ENCODE data around the gene GUCY1A1. TPM values are rescaled to one million over a fixed set of nuclear protein-coding genes. Genes with fewer than 3 reads are reported as not detected.

The GUCY1A1 gene
- total and polyA plus RNA-seq, 4 donors = 20.2 to 81.9 (median 68.2) TPM

- DNase-seq (no peak), ATAC-seq (ENCODE audit: low FRiP score) (no peak)
- Histone ChIP-seq H3K4me1 (ENCODE audit: control insufficient read depth in 1 of 2, insufficient read depth in 2 of 2, low read length in 2 of 2) (peaks cover 0 to 2% of the 10 kb centered on the region in 2 donors), H3K27me3 (ENCODE audit: control insufficient read depth in 1 of 2, insufficient read depth in 2 of 2, low read length in 1 of 2) (no peaks in the 10 kb centered on the region), H3K36me3 (ENCODE audit: control insufficient read depth in 1 of 2, insufficient read depth in 2 of 2, low read length in 1 of 2) (no peaks in the 10 kb centered on the region), H3K9me3 (ENCODE audit: control insufficient read depth, low read length) (no peaks in the 10 kb centered on the region), H3K4me3 (ENCODE audit: low read length in 2 of 2) (no peak overlapping the region), H3K27ac (ENCODE audit: low read depth in 1 of 2, low read length in 2 of 2) (no peak overlapping the region)
- 91% methylated on average over 4 of the region's 4 CpGs for WGBS, 2 donors
- intact Hi-C loops (cut with DNase I) = no loop called here
Measured at GRCh38 chr4:155656025-155656424, 10.6 kb upstream of the GUCY1A1 start.

- peaks cover 0 to 2% of the 10 kb centered on the region in 2 donors for H3K4me1 ChIP-seq (ENCODE audit: control insufficient read depth in 1 of 2, insufficient read depth in 2 of 2, low read length in 2 of 2)
- intact Hi-C loops (cut with DNase I) = no loop called here
- H3K9me3 ChIP-seq (ENCODE audit: control insufficient read depth, low read length) = no peaks in the 10 kb centered on the region
- no peak for ATAC-seq (ENCODE audit: low FRiP score)
- no peak for DNase-seq
- no peaks in the 10 kb centered on the region for H3K27me3 ChIP-seq (ENCODE audit: control insufficient read depth in 1 of 2, insufficient read depth in 2 of 2, low read length in 1 of 2)
- H3K4me3 ChIP-seq (ENCODE audit: low read length in 2 of 2) = no peak overlapping the region
- no peak overlapping the region for H3K27ac ChIP-seq (ENCODE audit: low read depth in 1 of 2, low read length in 2 of 2)
- no peaks in the 10 kb centered on the region for H3K36me3 ChIP-seq (ENCODE audit: control insufficient read depth in 1 of 2, insufficient read depth in 2 of 2, low read length in 1 of 2)
Measured at GRCh38 chr4:155657169-155657568, 9.5 kb upstream of the GUCY1A1 start.

DNA sequence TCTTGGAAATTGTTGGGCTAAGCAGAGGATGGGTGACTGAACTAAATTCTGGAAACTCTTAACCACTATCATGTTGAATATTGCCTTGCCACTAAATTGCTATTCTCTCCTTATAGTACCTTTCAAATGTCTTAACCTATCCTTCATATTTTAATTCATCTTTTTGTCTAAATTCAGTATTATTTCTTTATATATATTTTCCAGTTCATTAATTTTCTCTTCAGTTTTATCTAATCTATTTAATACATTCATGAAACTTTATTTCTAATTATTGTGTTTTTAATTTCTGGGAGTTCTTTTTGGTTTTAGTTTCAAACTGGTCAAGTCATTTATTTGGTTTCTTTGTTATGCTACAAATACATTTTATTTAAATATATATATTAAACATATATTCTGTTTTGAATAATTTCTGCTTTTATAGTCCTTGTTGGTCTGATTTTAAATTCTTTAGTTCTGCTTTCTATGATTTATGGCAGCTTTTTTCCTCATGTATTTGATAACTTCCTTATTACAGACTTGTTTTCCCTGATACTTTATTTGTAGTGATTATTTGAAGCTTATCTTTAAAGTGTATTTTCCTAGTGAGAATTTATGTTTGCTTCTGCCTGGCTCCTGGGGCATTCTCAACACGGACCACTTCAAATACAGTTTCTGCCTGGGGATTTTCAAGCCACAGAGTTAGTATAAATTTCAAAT, 8.5 kb upstream of the GUCY1A1 start:
- 50 to 78% methylated on average over 1 of the region's 1 CpG for WGBS, 2 donors
- ATAC-seq (ENCODE audit: low FRiP score) (no peak), DNase-seq (no peak)
- H3K36me3 ChIP-seq (ENCODE audit: control insufficient read depth in 1 of 2, insufficient read depth in 2 of 2, low read length in 1 of 2) = no peaks in the 10 kb centered on the region
- no peak overlapping the region for H3K4me3 ChIP-seq (ENCODE audit: low read length in 2 of 2)
- no peaks in the 10 kb centered on the region for H3K9me3 ChIP-seq (ENCODE audit: control insufficient read depth, low read length)
- intact Hi-C loops (cut with DNase I) = no loop called here
- peaks cover 0 to 2% of the 10 kb centered on the region in 2 donors for H3K4me1 ChIP-seq (ENCODE audit: control insufficient read depth in 1 of 2, insufficient read depth in 2 of 2, low read length in 2 of 2)
- no peaks in the 10 kb centered on the region for H3K27me3 ChIP-seq (ENCODE audit: control insufficient read depth in 1 of 2, insufficient read depth in 2 of 2, low read length in 1 of 2)
- no peak overlapping the region for H3K27ac ChIP-seq (ENCODE audit: low read depth in 1 of 2, low read length in 2 of 2)

GRCh38 chr4:155658681-155659064, 8.0 kb upstream of the GUCY1A1 start:
- intact Hi-C loops (cut with DNase I) = no loop called here
- Histone ChIP-seq H3K4me1 (ENCODE audit: control insufficient read depth in 1 of 2, insufficient read depth in 2 of 2, low read length in 2 of 2) (peaks cover 0 to 2% of the 10 kb centered on the region in 2 donors), H3K9me3 (ENCODE audit: control insufficient read depth, low read length) (no peaks in the 10 kb centered on the region), H3K4me3 (ENCODE audit: low read length in 2 of 2) (no peak overlapping the region), H3K27ac (ENCODE audit: low read depth in 1 of 2, low read length in 2 of 2) (no peak overlapping the region), H3K27me3 (ENCODE audit: control insufficient read depth in 1 of 2, insufficient read depth in 2 of 2, low read length in 1 of 2) (no peaks in the 10 kb centered on the region), H3K36me3 (ENCODE audit: control insufficient read depth in 1 of 2, insufficient read depth in 2 of 2, low read length in 1 of 2) (no peaks in the 10 kb centered on the region)
- 74 to 86% methylated on average over 1 of the region's 1 CpG for WGBS, 2 donors
- ATAC-seq (ENCODE audit: low FRiP score) = no peak
- DNase-seq = no peak

GRCh38 chr4:155659176-155659575, 7.5 kb upstream of the GUCY1A1 start:
- Histone ChIP-seq H3K4me1 (ENCODE audit: control insufficient read depth in 1 of 2, insufficient read depth in 2 of 2, low read length in 2 of 2) (peaks cover 0 to 2% of the 10 kb centered on the region in 2 donors), H3K4me3 (ENCODE audit: low read length in 2 of 2) (no peak overlapping the region), H3K27me3 (ENCODE audit: control insufficient read depth in 1 of 2, insufficient read depth in 2 of 2, low read length in 1 of 2) (no peaks in the 10 kb centered on the region), H3K36me3 (ENCODE audit: control insufficient read depth in 1 of 2, insufficient read depth in 2 of 2, low read length in 1 of 2) (no peaks in the 10 kb centered on the region), H3K27ac (ENCODE audit: low read depth in 1 of 2, low read length in 2 of 2) (no peak overlapping the region), H3K9me3 (ENCODE audit: control insufficient read depth, low read length) (no peaks in the 10 kb centered on the region)
- intact Hi-C loops (cut with DNase I) = no loop called here
- ATAC-seq (ENCODE audit: low FRiP score) (no peak), DNase-seq (no peak)
- WGBS, 2 donors = 13 to 17% methylated on average over 1 of the region's 1 CpG

DNA sequence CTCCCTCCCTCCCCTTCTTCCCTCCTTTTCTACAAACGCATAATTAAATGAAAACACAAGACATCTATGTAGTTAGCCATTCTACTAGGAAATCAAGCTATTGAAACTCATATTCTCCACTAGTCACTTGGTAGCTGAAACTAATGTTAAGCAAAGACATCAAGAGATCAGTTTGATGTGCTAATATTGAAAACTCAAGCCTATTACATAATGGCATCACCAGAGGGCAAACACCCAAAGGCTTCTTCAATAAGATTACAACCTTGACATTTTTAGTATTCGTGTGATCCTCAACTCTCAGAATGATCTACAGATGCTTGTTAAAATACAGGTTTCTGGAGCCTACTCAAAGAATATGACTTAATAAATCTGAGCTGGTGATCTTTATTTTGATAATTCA, 6.2 kb upstream of the GUCY1A1 start:
- Histone ChIP-seq H3K27me3 (ENCODE audit: control insufficient read depth in 1 of 2, insufficient read depth in 2 of 2, low read length in 1 of 2) (no peaks in the 10 kb centered on the region), H3K36me3 (ENCODE audit: control insufficient read depth in 1 of 2, insufficient read depth in 2 of 2, low read length in 1 of 2) (no peaks in the 10 kb centered on the region), H3K9me3 (ENCODE audit: control insufficient read depth, low read length) (no peaks in the 10 kb centered on the region), H3K27ac (ENCODE audit: low read depth in 1 of 2, low read length in 2 of 2) (no peak overlapping the region), H3K4me3 (ENCODE audit: low read length in 2 of 2) (no peak overlapping the region), H3K4me1 (ENCODE audit: control insufficient read depth in 1 of 2, insufficient read depth in 2 of 2, low read length in 2 of 2) (peaks cover 0 to 4% of the 10 kb centered on the region in 2 donors)
- 75 to 83% methylated on average over 2 of the region's 2 CpGs for WGBS, 2 donors
- ATAC-seq (ENCODE audit: low FRiP score) (no peak), DNase-seq (no peak)
- intact Hi-C loops (cut with DNase I) = loop anchor here in 1 of 2 donors (10.0 kb wide), 1 partner anchor 136 kb away; no protein-coding TSS in a partner anchor

- DNase-seq (no peak), ATAC-seq (ENCODE audit: low FRiP score) (no peak)
- 63 to 77% methylated on average over 2 of the region's 2 CpGs for WGBS, 2 donors
- Histone ChIP-seq H3K4me1 (ENCODE audit: control insufficient read depth in 1 of 2, insufficient read depth in 2 of 2, low read length in 2 of 2) (peaks cover 2 to 4% of the 10 kb centered on the region in 2 donors), H3K27ac (ENCODE audit: low read depth in 1 of 2, low read length in 2 of 2) (no peak overlapping the region), H3K36me3 (ENCODE audit: control insufficient read depth in 1 of 2, insufficient read depth in 2 of 2, low read length in 1 of 2) (no peaks in the 10 kb centered on the region), H3K4me3 (ENCODE audit: low read length in 2 of 2) (no peak overlapping the region), H3K9me3 (ENCODE audit: control insufficient read depth, low read length) (no peaks in the 10 kb centered on the region), H3K27me3 (ENCODE audit: control insufficient read depth in 1 of 2, insufficient read depth in 2 of 2, low read length in 1 of 2) (no peaks in the 10 kb centered on the region)
- intact Hi-C loops (cut with DNase I) = loop anchor here (5.0 to 10.0 kb wide), 4 partner anchors 117 to 223 kb away; no protein-coding TSS in a partner anchor
Measured at GRCh38 chr4:155665054-155665453, 1.6 kb upstream of the GUCY1A1 start.

DNA sequence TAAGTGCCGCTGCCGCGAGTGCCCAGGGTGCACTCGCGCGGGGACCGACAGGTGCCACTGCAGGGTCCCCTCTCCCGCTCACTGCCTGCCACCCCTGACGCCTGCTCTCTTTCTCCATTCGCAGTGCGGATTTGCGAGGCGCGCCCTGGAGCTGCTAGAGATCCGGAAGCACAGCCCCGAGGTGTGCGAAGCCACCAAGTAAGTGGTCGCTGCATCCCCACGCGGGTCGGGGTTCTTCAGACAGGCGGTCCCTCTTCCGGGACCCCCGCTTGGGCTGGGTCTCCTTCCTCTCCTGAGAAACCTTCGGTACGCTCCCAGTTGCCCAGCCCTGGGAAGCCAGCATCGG, 547 bp downstream of the GUCY1A1 start:
- intact Hi-C loops (cut with DNase I) = loop anchor here (5.0 to 10.0 kb wide), 4 partner anchors 115 to 225 kb away; no protein-coding TSS in a partner anchor
- H3K9me3 ChIP-seq (ENCODE audit: control insufficient read depth, low read length) = no peaks in the 10 kb centered on the region
- 0 to 1% methylated on average over 25 to 27 of the region's 27 CpGs for WGBS, 2 donors
- DNase-seq = peak in 1 of 2 donors; percentile 81
- peaks cover 2% of the 10 kb centered on the region in 2 donors for H3K4me1 ChIP-seq (ENCODE audit: control insufficient read depth in 1 of 2, insufficient read depth in 2 of 2, low read length in 2 of 2)
- H3K36me3 ChIP-seq (ENCODE audit: control insufficient read depth in 1 of 2, insufficient read depth in 2 of 2, low read length in 1 of 2) = no peaks in the 10 kb centered on the region
- H3K27me3 ChIP-seq (ENCODE audit: control insufficient read depth in 1 of 2, insufficient read depth in 2 of 2, low read length in 1 of 2) = no peaks in the 10 kb centered on the region
- peak overlapping the region; percentile 58 to 72 for H3K27ac ChIP-seq (ENCODE audit: low read depth in 1 of 2, low read length in 2 of 2)
- peak overlapping the region; percentile 46 to 72 for H3K4me3 ChIP-seq (ENCODE audit: low read length in 2 of 2)
- peak; percentile 78 for ATAC-seq (ENCODE audit: low FRiP score)

Measured in aorta (tissue), 5 donors.